ENCODE measurements around the gene TRAPPC10.

TRAPPC10 gene

DNA sequence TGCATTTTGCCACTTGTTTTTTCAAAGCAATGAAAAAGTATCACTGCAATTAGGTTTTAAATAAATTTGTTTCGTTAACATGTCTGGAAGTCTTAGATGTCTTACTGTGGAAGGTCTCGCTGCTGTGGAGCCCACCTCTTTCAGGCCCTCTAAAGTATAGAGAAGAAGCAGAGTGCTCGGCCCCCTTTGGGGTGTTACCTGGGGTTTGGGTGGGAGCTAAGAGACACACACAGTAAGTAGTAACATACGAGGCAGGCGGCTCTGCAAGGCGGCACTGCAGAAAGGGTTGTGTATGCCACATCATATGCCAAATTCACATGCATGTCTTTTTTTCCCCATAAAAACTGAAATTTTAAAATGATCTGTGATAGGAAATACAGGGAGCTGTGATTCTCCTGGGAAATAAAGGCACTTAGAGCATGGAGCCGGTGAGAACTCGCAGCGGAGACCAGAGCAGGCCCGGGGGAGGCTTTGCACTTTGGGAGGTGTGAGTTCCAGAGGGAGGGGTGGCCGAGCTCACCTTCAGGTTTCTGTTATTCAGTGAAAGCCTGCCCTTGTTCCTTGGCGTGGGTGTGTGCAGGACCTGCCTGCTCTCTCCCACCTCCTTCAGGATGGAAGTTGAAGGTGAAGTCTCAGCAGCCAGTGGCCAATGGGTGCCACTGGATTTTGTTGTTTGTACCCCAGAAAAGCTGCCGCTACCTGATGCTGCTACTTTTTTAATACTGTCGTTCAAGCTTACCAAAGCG, 59.4 kb downstream of the TRAPPC10 start:
- DNase-seq, result no peak

DNA sequence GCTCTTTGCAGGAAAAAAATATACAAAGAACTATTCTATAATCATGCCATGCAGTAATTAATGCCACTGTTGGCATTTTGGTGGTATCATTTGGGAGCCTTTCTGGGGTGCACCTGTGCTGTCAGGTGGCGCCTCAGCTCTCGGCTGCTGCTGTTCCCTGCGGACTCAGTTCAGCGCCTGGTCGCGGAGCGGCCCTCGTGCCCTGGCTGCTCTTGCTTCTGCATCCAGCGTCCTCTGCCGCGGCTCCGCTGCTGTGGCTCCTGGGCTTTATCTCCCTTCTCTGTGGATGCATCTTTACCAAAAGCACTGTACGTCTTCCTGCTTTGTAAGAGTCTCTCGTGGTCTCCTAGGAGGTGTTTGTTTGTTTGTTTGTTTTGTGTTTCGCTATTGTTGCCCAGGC, 60.0 kb downstream of the TRAPPC10 start:
- DNase-seq, result no peak

GRCh38 chr21:44074315-44074958, 62.3 kb downstream of the TRAPPC10 start:
- DNase-seq, result no peak

- no peak for DNase-seq
These were observed 64.2 kb downstream of the TRAPPC10 start for GRCh38 chr21:44076316-44076715.

- no peak for DNase-seq
These were observed 66.4 kb downstream of the TRAPPC10 start for GRCh38 chr21:44078411-44078981.

GRCh38 chr21:44079446-44079845, 67.3 kb downstream of the TRAPPC10 start:
- DNase-seq, result no peak

DNA sequence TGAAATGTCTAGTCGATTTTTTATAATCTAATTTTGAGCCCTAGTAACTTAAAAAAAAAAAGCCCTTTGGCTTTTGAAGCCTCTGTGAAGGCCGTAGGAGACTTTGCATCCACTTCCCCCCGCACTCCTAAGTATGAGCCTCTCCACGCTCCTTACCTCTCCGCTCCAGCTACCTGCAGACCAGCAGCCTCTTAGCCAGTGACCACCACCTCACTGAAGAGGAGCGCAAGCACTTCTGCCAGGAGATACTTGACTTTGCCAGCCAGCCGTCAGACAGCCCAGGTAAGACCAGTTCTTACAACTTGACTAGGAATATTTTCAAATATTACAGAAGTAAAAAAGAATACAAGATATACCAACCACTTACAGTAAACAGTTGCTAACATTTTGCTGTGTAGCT, 67.7 kb downstream of the TRAPPC10 start:
- no peak for DNase-seq

DNA sequence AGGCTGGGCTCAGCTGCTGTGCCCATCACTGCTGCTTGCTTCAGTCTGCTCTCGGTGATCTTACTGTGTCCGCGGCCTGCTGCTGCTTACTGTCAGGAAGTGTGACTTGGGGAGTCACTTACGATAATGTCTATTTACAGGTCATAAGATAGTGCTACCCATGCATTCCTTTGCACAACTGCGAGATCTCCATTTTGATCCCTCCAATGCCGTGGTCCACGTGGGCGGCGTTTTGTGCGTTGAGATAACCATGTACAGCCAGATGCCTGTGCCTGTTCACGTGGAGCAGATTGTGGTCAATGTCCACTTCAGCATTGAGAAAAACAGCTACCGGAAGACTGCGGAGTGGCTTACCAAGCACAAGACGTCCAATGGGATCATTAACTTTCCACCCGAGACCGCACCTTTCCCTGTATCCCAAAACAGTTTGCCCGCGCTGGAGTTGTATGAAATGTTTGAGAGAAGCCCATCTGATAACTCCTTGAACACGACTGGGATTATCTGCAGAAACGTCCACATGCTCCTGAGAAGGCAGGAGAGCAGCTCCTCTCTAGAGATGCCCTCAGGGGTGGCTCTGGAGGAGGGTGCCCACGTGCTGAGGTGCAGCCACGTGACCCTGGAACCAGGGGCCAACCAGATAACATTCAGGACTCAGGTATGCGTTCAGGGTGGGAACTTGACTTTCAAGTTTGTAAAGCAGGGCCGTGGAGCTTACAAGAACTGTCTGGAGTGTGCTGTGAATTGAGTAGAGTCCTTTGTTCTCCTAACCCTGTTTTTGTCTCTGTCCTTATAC, 70.7 kb downstream of the TRAPPC10 start:
- DNase-seq, result no peak

GRCh38 chr21:44083631-44084291, 71.7 kb downstream of the TRAPPC10 start:
- no peak for DNase-seq

GRCh38 chr21:44084496-44085241, 72.6 kb downstream of the TRAPPC10 start:
- DNase-seq, result peak in 1 of 2 donors; percentile 18

DNA sequence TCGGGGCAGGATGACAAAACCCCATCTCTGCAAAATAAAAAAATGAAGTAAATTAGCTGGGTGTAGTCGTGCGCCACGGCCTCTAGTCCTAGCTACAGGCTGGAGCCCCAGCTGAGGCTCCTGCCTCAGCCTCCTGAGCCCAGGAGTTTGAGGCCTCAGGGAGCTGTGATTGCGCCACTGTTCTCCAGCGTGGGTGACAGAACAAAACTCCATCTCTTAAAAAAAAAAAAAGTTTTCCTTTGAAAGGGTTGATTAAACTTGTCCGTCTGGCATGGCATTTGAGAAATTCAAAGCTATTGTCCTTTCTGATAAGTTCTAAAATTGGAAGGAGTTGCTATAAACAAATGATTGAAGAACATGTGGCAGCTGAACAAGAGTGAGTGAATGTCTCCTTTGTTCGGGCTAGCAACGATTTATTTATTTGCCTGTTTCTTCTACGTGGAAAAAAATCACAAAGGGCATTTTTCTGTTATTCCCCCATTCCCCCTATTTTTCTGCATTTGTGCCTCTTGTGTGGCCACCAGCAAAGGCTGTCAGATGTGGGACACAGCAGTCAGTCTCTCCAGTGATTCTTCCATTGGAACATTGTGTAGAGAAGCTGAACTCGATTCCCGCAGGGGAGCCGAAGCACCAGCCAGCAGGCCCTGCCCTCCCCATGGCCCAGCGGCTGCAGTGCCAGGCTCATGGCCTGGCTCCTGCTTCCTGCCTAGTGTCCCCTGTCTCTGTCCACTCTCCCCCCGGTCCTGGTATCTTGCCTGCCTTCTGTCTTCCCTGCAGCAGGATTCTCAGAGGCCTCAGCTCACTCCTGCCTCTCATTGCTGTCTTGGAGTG, 73.6 kb downstream of the TRAPPC10 start:
- DNase-seq, result no peak

GRCh38 chr21:44086636-44087425, 74.7 kb downstream of the TRAPPC10 start:
- DNase-seq, result no peak

DNA sequence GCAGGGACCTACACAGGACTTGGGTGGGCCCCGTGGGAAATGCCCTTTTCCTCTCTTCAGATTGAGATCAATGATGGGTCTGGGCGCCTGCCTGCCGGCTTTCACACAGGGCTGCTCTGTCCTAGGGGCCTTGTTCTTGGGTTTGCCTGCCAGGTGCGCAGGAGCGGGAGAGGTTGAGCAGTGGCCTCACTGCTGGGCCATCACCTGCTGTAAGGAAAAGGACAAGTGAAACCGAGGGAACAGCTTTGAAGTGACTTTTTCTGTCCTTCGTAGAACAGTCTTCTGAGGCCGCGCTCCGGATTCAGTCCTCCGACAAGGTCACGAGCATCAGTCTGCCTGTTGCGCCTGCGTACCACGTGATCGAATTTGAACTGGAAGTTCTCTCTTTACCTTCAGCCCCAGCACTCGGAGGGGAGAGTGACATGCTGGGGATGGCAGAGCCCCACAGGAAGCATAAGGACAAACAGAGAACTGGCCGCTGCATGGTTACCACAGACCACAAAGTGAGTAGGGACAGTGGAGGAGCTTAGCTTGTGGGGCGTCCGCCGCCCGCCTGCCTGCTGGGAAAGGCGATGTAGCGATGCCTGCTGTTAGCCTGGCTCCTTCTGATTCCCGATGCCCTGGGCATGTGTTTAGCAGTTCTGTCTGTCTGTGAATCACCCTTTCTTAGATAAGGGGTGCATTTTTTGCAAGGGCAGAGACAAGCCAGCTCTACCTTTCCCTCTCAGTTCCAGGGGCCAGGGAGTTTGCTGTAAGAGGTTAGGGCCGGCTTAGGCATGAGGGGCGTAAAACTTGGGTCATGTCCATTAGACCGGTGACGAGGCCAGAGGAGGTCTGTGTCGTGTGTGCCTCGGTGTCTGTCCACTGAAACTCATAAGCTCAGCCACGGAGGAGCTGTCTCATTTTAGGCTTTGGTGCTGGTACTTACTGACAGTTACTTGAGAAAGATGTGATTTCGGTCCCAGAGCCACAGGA, 75.6 kb downstream of the TRAPPC10 start:
- DNase-seq, result peak; percentile 60 to 77

- DNase-seq, result no peak
These were observed 76.3 kb downstream of the TRAPPC10 start for GRCh38 chr21:44088401-44088780.

DNA sequence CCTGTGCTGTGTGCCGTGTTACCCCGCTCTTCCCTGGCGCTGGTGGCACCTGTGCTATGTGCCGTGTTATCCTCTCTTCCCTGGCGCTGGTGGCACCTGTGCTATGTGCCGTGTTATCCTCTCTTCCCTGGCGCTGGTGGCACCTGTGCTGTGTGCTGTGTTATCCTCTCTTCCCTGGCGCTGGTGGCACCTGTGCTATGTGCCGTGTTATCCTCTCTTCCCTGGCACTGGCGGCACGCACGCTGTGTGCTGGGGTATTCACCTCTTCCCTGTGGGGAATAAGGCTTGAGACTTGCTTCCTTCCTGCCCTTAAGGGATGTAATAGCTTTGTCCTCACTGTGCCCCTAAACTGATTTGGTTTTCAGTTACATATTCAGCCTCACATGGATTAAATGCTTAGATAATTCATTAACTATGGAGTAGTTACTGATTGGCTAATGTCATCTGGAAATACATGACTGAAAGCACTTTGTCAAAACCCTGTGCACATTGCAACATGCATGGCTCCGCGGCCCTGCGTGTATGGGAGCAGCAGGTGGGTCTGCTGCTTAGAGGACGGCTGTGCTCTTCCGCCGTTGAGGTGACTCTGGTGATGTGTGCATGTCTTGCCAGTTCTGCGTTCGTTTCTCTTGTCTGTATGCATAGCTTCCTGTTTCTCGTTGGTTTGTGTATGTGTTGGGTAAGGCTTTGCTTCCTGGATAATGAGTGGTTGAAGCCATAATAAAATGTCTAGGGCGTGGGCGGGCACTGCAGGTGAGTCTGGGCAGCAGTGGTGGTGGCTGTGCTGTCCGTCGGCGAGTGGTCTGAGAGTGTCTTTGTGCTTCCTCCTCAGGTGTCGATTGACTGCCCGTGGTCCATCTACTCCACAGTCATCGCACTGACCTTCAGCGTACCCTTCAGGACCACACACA, 77.1 kb downstream of the TRAPPC10 start:
- peak; percentile 36 to 45 for DNase-seq

DNA sequence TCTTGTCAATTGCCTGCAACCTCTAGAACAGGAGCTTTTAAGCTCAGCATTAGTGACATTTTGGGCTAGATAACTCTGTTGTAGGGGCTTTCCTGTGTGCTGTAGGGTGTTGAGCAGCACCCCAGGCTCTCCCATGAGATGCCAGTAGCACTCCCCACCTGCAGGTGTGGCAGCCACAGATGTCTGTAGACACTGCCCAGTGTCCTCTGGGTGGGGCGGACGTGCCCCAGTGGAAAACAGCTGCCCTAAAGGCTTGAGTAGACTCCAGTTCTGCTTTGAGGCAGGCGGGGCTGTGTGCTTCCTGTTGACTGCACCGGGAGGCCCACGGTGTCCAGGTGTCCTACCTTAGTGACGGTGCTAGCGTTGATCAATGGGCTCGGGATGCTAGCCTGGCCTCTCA, 78.2 kb downstream of the TRAPPC10 start:
- no peak for DNase-seq

GRCh38 chr21:44092211-44092610, 80.1 kb downstream of the TRAPPC10 start:
- DNase-seq, result no peak

DNA sequence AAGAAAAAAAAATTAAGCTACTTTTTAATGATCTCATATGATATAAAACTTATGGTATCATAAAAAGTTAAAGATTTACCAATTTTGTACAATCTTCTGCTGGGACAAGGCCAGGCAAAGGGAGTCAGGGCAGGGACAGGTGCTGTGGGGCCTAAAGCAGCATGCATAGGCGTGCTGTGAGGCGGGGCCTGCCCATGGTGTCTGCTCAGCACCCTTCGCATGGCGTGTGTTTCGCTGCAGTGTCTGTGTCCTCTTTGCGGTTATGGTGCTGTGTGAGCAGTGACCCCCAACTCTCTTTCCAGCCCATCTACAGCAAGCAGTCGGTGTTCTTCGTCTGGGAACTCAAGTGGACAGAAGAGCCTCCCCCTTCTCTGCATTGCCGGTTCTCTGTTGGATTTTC, 81.7 kb downstream of the TRAPPC10 start:
- no peak for DNase-seq
